HG02642 (cell line): ENCODE results near the gene TMPRSS4.
"Not testable (repeated sequence)": the region's sequence is repeated elsewhere in the genome, so short reads cannot be mapped to it uniquely, and the experiment has no call there.

Experiments
- ATAC-seq: cut with Tn5 transposase; IDR thresholded peaks from one replicate; pipeline ENCODE4 v1.9.1; 2021; ENCODE audit warnings: mild to moderate bottlenecking; ENCODE audit not compliant: unreplicated experiment, poor library complexity

TMPRSS4 gene

DNA sequence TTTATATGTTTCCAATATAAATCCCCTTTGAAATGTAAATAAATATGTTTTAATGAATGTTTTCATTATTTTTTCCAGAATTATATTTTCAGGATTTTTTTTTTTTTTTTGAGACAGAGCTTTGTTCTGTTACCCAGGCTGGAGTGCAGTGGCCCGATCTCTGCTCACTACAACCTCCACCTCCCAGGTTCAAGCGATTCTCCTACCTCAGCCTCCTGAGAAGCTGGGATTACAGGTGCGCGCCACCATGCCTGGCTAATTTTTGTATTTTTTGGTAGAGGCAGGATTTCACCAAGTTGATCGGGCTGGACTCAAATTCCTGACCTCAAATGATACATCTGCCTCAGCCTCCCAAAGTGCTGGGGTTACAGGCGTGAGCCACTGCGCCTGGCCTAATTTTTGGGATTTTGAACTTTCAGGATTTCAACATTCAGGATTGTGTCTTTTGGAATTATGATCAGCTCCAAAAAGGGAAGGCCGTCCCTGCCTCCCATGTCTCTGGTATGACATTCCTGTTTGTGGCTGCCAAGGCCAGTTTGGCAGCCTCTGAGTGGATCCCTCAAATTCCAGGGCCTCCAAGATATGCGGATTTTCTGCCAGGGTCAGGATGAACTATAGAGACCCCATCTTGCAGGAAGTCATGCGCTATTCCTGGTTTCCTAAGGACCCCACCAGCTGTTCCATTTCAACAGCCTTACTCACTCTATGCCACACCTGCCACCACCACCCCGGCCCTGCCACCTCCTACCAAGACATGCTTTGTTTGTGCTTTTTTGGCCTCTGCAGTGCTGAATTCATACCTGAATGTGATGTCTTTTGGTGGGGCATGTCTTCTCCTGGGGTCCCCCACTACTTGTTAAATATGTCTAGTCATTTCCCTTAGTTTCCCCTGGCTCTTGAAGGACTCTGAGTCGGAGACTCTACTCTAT lies 21.9 kb upstream of the TMPRSS4 start:
- ATAC-seq, result no peak

DNA sequence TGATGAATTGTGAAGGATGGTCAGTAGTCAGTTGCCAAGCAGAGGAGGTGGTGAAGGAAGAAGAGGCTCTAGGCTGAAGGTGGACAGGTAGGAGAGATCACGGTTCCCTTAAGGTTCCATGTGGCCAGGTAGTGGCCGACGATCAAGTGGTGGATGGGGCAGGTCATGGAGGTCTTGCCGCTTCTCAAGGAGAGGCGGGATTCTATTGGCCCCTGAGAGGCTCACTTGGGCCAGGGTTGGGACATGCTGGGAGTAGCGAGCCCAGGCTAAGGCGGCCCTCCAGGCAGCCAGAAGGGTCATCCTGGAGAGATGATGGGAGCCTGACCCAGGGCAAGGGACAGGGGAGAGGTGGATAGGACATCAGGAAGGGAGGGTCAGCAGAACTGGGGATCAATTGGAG lies 20.9 kb upstream of the TMPRSS4 start:
- ATAC-seq, result no peak

GRCh38 chr11:118056806-118057205 lies 20.1 kb upstream of the TMPRSS4 start:
- ATAC-seq, result no peak

DNA sequence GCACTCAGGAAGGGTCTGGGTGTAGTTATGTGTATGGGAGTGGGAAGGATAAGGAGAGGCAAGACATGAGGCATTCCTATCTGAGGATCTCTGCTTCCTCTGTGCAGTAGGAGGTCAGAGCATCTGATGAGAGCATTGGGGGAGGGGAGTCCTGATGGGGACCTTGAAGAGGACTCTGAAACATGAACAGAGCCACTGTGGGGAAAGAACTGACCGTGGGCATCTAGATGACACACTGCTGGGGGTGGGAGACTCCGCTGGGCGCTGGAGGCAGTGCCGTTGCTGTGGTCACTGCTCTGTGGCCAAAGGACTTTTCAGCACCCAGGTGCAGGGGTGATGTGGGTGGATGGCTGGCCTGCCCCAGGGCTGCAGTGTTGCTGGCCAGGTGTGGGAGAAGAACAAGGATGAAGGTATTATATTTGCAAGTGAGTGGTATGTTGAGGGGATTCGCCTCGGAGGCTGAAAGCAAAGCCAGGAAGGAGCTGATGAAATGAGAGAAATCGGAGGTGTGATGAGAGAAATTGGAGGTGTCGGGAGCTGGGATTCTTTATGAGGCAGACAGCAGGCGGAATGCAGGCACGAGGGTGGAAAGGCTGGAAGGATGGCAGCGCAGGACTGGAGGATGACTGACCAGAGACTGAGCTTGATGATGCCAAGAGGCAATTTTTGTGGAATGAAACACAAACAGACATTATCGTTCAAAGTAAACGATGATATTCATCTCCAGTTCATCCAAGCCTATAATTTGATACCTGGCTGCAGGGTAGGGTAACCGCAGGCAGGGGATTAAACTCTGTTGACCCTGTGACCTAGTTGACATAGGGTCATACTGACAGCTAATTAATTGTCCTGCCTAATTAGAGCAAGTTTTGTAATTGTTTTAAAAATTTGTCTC lies 19.4 kb upstream of the TMPRSS4 start:
- ATAC-seq, result no peak

GRCh38 chr11:118058311-118059245 lies 18.3 kb upstream of the TMPRSS4 start:
- no peak for ATAC-seq

- no peak for ATAC-seq
These were observed 17.5 kb upstream of the TMPRSS4 start for GRCh38 chr11:118059246-118059940.

DNA sequence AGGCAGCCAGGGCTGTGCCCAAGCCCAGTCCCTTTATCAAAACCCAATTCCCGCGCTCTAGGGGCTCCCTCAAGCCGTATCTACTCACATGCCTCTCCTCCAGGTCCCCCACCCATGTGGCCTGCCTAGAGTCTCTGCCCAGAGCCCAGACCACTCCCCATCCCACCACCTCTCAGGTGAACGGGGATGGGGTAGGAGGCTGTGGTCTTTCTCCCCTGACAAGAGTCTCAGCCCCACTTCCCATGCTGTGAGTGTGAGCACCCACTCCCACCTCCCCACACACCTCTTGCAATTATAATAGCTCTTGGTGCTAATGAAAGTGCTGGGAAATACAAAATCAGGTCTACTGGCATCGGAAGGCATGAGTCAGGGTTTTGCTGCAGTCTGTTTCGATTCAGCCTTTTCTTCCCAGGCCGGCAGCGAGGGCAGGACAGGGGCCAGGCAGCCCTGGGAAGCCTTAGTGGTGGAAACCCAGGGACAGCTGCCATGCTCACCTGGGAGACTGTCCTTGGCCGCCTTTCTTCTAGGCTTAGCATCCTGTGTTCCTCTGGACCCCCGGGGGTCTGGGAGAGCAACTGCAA lies 16.7 kb upstream of the TMPRSS4 start:
- ATAC-seq, result no peak

GRCh38 chr11:118060869-118061268 lies 16.0 kb upstream of the TMPRSS4 start:
- no peak for ATAC-seq

DNA sequence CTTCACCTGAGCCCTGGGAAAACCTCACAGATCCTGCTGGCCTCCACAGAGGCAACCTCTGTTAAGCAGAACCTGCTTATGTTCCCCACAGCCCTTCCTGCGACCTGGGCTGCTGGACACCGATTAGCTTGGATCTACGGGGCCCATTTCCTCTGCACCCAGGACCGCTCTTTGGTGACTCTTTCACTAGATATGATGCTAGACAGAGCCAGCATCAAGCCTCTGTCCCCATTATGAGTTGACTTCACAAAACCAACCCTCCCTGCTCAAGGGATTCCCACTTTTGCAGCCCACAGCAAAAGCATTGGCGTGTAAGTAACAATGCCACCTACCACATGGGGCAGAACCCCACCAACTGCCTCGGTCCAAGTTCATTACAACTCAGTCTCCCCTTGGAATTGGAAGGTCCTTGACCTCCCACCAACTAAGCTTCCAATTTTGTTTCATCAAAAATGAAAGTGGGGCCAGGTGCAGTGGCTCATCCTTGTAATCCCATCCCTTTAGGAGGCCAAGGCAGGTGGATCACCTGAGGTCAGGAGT lies 15.2 kb upstream of the TMPRSS4 start:
- no peak for ATAC-seq

- ATAC-seq, result not testable (repeated sequence)
These were observed 14.7 kb upstream of the TMPRSS4 start for GRCh38 chr11:118062181-118062580.

DNA sequence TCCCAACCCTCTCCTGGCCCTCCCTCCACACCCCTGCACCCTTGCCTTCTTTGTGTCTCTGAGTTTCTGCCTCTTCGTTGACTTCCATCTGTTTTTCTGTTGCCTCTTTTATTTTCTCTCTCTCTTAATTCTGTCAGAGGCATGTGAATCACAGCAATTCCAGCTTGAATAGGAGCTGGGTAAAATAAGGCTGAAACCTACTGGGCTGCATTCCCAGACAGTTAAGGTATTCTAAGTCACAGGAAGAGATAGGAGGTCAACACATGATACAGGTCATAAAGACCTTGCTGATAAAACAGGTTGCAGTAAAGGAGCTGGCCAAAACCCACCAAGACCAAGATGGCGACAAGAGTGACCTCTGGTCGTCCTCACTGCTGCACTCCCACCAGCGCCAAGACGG lies 14.2 kb upstream of the TMPRSS4 start:
- not testable (repeated sequence) for ATAC-seq

GRCh38 chr11:118064956-118065355 lies 11.9 kb upstream of the TMPRSS4 start:
- ATAC-seq, result no peak

DNA sequence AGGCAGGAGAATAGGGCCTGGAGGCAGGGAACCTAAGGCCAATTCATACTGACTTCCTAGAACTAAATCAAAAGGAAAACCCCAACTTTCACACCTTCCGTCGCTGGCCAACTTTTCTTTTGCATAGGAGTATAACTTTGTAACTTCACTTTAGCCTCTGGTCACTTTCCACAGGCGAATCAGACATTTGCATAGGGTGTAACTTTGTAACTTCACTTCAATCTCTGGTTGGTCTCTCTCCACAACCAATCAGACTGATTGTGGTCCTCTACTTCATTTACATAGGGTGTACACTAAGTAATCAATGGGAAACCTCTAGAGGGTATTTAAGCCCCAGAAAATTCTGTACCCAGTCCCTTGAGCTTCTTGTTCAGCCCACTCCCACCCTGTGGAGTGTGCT lies 11.5 kb upstream of the TMPRSS4 start:
- ATAC-seq, result no peak

DNA sequence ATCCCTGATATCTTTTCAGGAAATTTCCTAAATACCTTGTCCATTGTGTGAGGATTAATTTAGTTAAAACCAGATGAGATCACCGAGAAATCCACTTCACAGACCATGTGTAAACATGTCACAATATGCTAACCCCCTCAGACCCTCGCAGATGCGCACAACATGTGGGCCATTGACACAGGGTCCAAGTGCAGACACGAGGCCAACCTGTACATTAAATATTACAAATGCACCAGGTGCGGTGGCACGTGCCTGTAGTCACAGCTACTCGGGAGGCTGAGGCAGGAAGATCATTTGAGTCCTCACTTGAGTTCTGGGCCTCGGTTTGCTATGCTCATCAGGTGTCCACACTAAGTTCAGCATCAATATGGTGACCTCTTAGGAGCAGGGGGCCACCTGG lies 9.9 kb upstream of the TMPRSS4 start:
- no peak for ATAC-seq

GRCh38 chr11:118068206-118068944 lies 8.5 kb upstream of the TMPRSS4 start:
- no peak for ATAC-seq

DNA sequence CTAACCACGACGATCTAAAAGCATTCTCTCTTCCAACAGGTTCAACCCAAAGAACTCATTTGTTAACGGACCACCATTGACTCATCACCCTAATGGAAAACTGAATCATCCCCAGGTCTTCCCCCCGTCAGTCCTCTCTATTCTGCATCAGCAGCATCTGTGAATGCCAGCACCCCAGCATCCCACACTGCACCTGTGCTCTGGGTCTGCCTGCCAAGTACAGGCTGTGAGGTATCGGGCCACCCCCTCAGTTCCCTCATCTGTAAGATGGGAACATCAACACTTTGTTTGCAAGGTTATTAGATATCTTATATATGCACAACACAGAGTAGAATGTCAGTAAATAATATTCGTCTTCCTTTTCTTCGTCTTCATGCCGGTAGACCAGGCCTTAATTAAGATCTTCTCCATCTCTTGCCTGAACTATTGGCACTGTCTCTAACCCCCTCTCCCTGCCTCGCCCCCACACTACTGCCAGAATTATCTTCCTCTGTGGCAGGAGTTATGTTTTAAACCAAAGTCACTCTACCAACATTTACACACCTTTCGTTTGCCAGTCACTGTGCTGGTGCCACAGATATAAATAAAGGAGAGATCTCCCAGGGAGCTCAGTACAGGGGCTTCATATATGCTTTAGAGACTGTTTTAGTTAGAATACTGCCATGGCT lies 7.8 kb upstream of the TMPRSS4 start:
- no peak for ATAC-seq

- no peak for ATAC-seq
These were observed 5.4 kb upstream of the TMPRSS4 start for GRCh38 chr11:118071416-118072030.
